ENCODE measurements around the gene MAP4K4.

DNA sequence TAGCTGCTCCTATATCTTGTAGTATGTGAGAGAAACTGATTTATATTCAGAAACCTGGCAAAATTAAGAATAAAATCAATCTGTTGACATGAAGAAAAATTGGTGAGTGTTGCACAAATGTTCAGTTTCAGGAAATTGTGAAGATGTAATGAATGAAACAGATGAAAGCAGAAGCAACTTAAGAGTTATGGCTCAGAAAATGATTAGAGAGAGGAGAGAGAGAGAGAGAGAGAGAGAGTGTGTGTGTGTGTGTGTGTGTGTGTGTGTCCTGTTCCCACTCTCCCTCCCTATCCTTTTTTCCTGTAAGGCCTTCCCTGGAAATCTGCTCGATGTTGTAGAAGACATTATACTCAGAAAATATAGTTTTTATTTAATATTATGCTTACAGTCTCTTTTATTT is 31.4 kb downstream of the MAP4K4 start:
- TF ChIP-seq, protein P1, sequence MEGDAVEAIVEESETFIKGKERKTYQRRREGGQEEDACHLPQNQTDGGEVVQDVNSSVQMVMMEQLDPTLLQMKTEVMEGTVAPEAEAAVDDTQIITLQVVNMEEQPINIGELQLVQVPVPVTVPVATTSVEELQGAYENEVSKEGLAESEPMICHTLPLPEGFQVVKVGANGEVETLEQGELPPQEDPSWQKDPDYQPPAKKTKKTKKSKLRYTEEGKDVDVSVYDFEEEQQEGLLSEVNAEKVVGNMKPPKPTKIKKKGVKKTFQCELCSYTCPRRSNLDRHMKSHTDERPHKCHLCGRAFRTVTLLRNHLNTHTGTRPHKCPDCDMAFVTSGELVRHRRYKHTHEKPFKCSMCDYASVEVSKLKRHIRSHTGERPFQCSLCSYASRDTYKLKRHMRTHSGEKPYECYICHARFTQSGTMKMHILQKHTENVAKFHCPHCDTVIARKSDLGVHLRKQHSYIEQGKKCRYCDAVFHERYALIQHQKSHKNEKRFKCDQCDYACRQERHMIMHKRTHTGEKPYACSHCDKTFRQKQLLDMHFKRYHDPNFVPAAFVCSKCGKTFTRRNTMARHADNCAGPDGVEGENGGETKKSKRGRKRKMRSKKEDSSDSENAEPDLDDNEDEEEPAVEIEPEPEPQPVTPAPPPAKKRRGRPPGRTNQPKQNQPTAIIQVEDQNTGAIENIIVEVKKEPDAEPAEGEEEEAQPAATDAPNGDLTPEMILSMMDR (IDR thresholded peaks at IDR 0.05) = no peak
- no peak for TF ChIP-seq EZH2 (IDR thresholded peaks at IDR 0.05)

Data from neural progenitor cell (in vitro differentiated cells).